Measurements from ENCODE around the gene FIGN. TPM values are rescaled to one million over a fixed set of nuclear protein-coding genes. Genes with fewer than 3 reads are reported as not detected.

The FIGN gene
- polyA plus RNA-seq, 1 donor from 2014 or later: 0.71 TPM

DNA sequence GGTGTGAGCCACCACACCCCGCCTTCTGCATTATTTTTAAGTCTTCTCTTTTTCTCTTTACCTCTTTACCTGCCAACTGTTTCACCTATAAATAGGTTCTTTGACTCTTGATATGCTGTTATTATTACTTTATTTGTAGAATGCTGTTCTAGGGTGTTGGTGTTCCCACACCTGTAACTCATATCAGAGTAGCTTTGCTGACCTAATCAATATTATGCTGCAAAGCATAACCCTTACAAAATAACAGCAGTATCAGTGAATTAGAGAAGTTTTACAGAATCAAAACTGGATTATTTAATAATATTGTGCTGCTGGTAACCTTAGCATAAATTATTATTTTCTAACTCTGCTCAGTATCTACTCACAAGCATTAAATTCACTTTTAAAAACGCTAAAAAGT lies 161.5 kb downstream of the FIGN start:
- Histone ChIP-seq H4K20me1 (ENCODE audit: insufficient read depth) (no peaks in the 10 kb centered on the region), H3K36me3 (ENCODE audit: insufficient read depth, low read length) (no peaks in the 10 kb centered on the region), H3K4me2 (ENCODE audit: low read length) (no peak overlapping the region), H3K9ac (ENCODE audit: low read length) (no peak overlapping the region), H3K27ac (ENCODE audit: low read length) (no peak overlapping the region), H3K9me3 (ENCODE audit: low read length) (no peaks in the 10 kb centered on the region), H2AFZ (ENCODE audit: low read depth, low read length) (no peak overlapping the region), H3F3A (ENCODE audit: insufficient read depth, low read length, poor library complexity, severe bottlenecking) (no peaks in the 10 kb centered on the region), H3K27me3 (ENCODE audit: insufficient read depth, low read depth, low read length) (no peaks in the 10 kb centered on the region), H3K9me2 (ENCODE audit: insufficient read depth, low read length) (no peaks in the 10 kb centered on the region), H3K4me3 (ENCODE audit: low read length) (no peak overlapping the region), H3K79me2 (replicated peaks; ENCODE audit: insufficient read depth, low read length) (no peaks in the 10 kb centered on the region)
- TF ChIP-seq TAF1 (IDR thresholded peaks at IDR 0.05; ENCODE audit: low read depth): no peak
- TF ChIP-seq RAD21 (conservative IDR thresholded peaks at IDR 0.05): no peak
- TF ChIP-seq EZH2 (IDR thresholded peaks at IDR 0.05; ENCODE audit: borderline replicate concordance, insufficient read depth, low read length, poor library complexity, severe bottlenecking): no peak
- no peak for TF ChIP-seq POLR2AphosphoS5 (IDR thresholded peaks at IDR 0.05)
- TF ChIP-seq, protein P1, sequence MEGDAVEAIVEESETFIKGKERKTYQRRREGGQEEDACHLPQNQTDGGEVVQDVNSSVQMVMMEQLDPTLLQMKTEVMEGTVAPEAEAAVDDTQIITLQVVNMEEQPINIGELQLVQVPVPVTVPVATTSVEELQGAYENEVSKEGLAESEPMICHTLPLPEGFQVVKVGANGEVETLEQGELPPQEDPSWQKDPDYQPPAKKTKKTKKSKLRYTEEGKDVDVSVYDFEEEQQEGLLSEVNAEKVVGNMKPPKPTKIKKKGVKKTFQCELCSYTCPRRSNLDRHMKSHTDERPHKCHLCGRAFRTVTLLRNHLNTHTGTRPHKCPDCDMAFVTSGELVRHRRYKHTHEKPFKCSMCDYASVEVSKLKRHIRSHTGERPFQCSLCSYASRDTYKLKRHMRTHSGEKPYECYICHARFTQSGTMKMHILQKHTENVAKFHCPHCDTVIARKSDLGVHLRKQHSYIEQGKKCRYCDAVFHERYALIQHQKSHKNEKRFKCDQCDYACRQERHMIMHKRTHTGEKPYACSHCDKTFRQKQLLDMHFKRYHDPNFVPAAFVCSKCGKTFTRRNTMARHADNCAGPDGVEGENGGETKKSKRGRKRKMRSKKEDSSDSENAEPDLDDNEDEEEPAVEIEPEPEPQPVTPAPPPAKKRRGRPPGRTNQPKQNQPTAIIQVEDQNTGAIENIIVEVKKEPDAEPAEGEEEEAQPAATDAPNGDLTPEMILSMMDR (IDR thresholded peaks at IDR 0.05; ENCODE audit: poor library complexity, severe bottlenecking): no peak
- TF ChIP-seq, protein P2, sequence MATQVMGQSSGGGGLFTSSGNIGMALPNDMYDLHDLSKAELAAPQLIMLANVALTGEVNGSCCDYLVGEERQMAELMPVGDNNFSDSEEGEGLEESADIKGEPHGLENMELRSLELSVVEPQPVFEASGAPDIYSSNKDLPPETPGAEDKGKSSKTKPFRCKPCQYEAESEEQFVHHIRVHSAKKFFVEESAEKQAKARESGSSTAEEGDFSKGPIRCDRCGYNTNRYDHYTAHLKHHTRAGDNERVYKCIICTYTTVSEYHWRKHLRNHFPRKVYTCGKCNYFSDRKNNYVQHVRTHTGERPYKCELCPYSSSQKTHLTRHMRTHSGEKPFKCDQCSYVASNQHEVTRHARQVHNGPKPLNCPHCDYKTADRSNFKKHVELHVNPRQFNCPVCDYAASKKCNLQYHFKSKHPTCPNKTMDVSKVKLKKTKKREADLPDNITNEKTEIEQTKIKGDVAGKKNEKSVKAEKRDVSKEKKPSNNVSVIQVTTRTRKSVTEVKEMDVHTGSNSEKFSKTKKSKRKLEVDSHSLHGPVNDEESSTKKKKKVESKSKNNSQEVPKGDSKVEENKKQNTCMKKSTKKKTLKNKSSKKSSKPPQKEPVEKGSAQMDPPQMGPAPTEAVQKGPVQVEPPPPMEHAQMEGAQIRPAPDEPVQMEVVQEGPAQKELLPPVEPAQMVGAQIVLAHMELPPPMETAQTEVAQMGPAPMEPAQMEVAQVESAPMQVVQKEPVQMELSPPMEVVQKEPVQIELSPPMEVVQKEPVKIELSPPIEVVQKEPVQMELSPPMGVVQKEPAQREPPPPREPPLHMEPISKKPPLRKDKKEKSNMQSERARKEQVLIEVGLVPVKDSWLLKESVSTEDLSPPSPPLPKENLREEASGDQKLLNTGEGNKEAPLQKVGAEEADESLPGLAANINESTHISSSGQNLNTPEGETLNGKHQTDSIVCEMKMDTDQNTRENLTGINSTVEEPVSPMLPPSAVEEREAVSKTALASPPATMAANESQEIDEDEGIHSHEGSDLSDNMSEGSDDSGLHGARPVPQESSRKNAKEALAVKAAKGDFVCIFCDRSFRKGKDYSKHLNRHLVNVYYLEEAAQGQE (IDR thresholded peaks at IDR 0.05; ENCODE audit: borderline replicate concordance): no peak

DNA sequence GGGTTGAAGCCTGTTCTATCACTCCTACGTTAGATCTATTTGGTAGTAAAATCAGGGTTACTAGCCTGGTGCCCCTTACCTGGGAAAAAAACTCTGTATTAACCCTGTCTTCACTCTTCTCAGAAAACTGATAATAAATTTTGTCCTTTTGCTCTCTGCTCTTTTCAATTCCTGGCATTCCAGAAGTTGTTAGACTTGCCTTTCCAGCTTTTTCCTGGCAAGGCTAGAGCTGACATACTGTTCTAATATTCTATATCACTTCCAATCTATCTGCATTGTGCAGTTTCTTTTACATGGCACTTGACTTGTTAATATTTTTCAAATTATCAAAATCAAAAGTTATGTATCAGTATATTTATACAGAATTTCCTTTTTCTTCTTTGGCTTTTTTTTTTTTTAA lies 162.2 kb downstream of the FIGN start:
- Histone ChIP-seq H3K27ac (ENCODE audit: low read length) (no peak overlapping the region), H4K20me1 (ENCODE audit: insufficient read depth) (no peaks in the 10 kb centered on the region), H3K27me3 (ENCODE audit: insufficient read depth, low read depth, low read length) (no peaks in the 10 kb centered on the region), H3K79me2 (replicated peaks; ENCODE audit: insufficient read depth, low read length) (no peaks in the 10 kb centered on the region), H3F3A (ENCODE audit: insufficient read depth, low read length, poor library complexity, severe bottlenecking) (no peaks in the 10 kb centered on the region), H3K4me3 (ENCODE audit: low read length) (no peak overlapping the region), H2AFZ (ENCODE audit: low read depth, low read length) (no peak overlapping the region), H3K4me2 (ENCODE audit: low read length) (no peak overlapping the region), H3K9me2 (ENCODE audit: insufficient read depth, low read length) (no peaks in the 10 kb centered on the region), H3K9me3 (ENCODE audit: low read length) (no peaks in the 10 kb centered on the region), H3K9ac (ENCODE audit: low read length) (no peak overlapping the region), H3K36me3 (ENCODE audit: insufficient read depth, low read length) (no peaks in the 10 kb centered on the region)
- TF ChIP-seq TAF1 (IDR thresholded peaks at IDR 0.05; ENCODE audit: low read depth): no peak
- TF ChIP-seq RAD21 (conservative IDR thresholded peaks at IDR 0.05): no peak
- no peak for TF ChIP-seq MXI1 (conservative IDR thresholded peaks at IDR 0.05; ENCODE audit: poor library complexity, severe bottlenecking)

DNA sequence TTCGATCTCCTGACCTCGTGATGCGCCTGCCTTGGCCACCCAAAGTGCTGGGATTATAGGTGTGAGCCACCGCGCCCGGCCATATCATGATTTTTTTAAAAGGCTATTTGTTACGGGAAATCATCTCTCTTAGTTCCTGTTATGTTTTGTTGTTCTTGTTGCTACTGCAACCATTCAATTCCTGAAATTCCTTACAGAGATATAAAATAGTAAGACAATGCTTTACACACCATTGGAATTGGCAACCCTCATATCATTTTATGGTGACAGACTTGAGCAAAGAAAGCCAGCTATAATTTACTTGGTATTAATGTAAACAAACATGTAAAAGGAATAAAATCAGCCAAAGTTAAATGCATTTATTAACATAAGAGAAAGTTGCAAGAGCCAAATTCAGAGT lies 163.0 kb downstream of the FIGN start:
- no peak for TF ChIP-seq POLR2AphosphoS5 (IDR thresholded peaks at IDR 0.05)
- no peak for TF ChIP-seq TAF1 (IDR thresholded peaks at IDR 0.05; ENCODE audit: low read depth)
- TF ChIP-seq, protein P2 (IDR thresholded peaks at IDR 0.05; ENCODE audit: borderline replicate concordance): no peak
- no peak for TF ChIP-seq MXI1 (conservative IDR thresholded peaks at IDR 0.05; ENCODE audit: poor library complexity, severe bottlenecking)
- TF ChIP-seq SMC3 (conservative IDR thresholded peaks at IDR 0.05; ENCODE audit: poor library complexity): no peak
- TF ChIP-seq, protein P1 (IDR thresholded peaks at IDR 0.05; ENCODE audit: poor library complexity, severe bottlenecking): no peak
- TF ChIP-seq EZH2 (IDR thresholded peaks at IDR 0.05; ENCODE audit: borderline replicate concordance, insufficient read depth, low read length, poor library complexity, severe bottlenecking): no peak
- no peak for TF ChIP-seq EP300 (conservative IDR thresholded peaks at IDR 0.05; ENCODE audit: poor library complexity, severe bottlenecking)
- TF ChIP-seq RAD21 (conservative IDR thresholded peaks at IDR 0.05): no peak
- Histone ChIP-seq H3K9me2 (ENCODE audit: insufficient read depth, low read length) (no peaks in the 10 kb centered on the region), H3K4me2 (ENCODE audit: low read length) (no peak overlapping the region), H3F3A (ENCODE audit: insufficient read depth, low read length, poor library complexity, severe bottlenecking) (no peaks in the 10 kb centered on the region), H3K9me3 (ENCODE audit: low read length) (no peaks in the 10 kb centered on the region), H4K20me1 (ENCODE audit: insufficient read depth) (no peaks in the 10 kb centered on the region), H2AFZ (ENCODE audit: low read depth, low read length) (no peak overlapping the region), H3K4me3 (ENCODE audit: low read length) (no peak overlapping the region), H3K27me3 (ENCODE audit: insufficient read depth, low read depth, low read length) (no peaks in the 10 kb centered on the region), H3K27ac (ENCODE audit: low read length) (no peak overlapping the region), H3K79me2 (replicated peaks; ENCODE audit: insufficient read depth, low read length) (no peaks in the 10 kb centered on the region), H3K9ac (ENCODE audit: low read length) (no peak overlapping the region), H3K36me3 (ENCODE audit: insufficient read depth, low read length) (no peaks in the 10 kb centered on the region)
